ENCODE measurements around the gene AGRN.

The AGRN gene

GRCh38 chr1:1085911-1086841, 66.3 kb downstream of the AGRN start:
- no peaks in the 10 kb centered on the region for H3K4me1 ChIP-seq (ENCODE audit: insufficient read depth, low read length)
- H3K36me3 ChIP-seq (ENCODE audit: insufficient read depth, low read depth, low read length): no peaks in the 10 kb centered on the region
- no peak overlapping the region for H3K4me3 ChIP-seq (ENCODE audit: low read length)
- H3K9ac ChIP-seq (ENCODE audit: low read depth, low read length): no peak overlapping the region
- no peaks in the 10 kb centered on the region for H3K27me3 ChIP-seq (ENCODE audit: insufficient read depth, low read length)
- no peaks in the 10 kb centered on the region for H3K9me3 ChIP-seq (ENCODE audit: insufficient read depth, low read depth, low read length)
- no peak overlapping the region for H3K27ac ChIP-seq (ENCODE audit: low read length)

GRCh38 chr1:1086911-1087341, 67.0 kb downstream of the AGRN start:
- Histone ChIP-seq H3K4me1 (ENCODE audit: insufficient read depth, low read length) (no peaks in the 10 kb centered on the region), H3K36me3 (ENCODE audit: insufficient read depth, low read depth, low read length) (no peaks in the 10 kb centered on the region), H3K27me3 (ENCODE audit: insufficient read depth, low read length) (no peaks in the 10 kb centered on the region), H3K27ac (ENCODE audit: low read length) (no peak overlapping the region), H3K9me3 (ENCODE audit: insufficient read depth, low read depth, low read length) (no peaks in the 10 kb centered on the region), H3K4me3 (ENCODE audit: low read length) (no peak overlapping the region), H3K9ac (ENCODE audit: low read depth, low read length) (no peak overlapping the region)

- H3K27me3 ChIP-seq (ENCODE audit: insufficient read depth, low read length): no peaks in the 10 kb centered on the region
- no peaks in the 10 kb centered on the region for H3K36me3 ChIP-seq (ENCODE audit: insufficient read depth, low read depth, low read length)
- no peak overlapping the region for H3K4me3 ChIP-seq (ENCODE audit: low read length)
- no peak overlapping the region for H3K9ac ChIP-seq (ENCODE audit: low read depth, low read length)
- no peaks in the 10 kb centered on the region for H3K9me3 ChIP-seq (ENCODE audit: insufficient read depth, low read depth, low read length)
- H3K27ac ChIP-seq (ENCODE audit: low read length): no peak overlapping the region
- no peaks in the 10 kb centered on the region for H3K4me1 ChIP-seq (ENCODE audit: insufficient read depth, low read length)
Measured at GRCh38 chr1:1087351-1088028, 67.6 kb downstream of the AGRN start.

GRCh38 chr1:1088029-1088800, 68.3 kb downstream of the AGRN start:
- Histone ChIP-seq H3K27me3 (ENCODE audit: insufficient read depth, low read length) (no peaks in the 10 kb centered on the region), H3K27ac (ENCODE audit: low read length) (no peak overlapping the region), H3K4me1 (ENCODE audit: insufficient read depth, low read length) (no peaks in the 10 kb centered on the region), H3K9ac (ENCODE audit: low read depth, low read length) (no peak overlapping the region), H3K4me3 (ENCODE audit: low read length) (no peak overlapping the region), H3K9me3 (ENCODE audit: insufficient read depth, low read depth, low read length) (no peaks in the 10 kb centered on the region), H3K36me3 (ENCODE audit: insufficient read depth, low read depth, low read length) (no peaks in the 10 kb centered on the region)

- no peaks in the 10 kb centered on the region for H3K36me3 ChIP-seq (ENCODE audit: insufficient read depth, low read depth, low read length)
- no peaks in the 10 kb centered on the region for H3K9me3 ChIP-seq (ENCODE audit: insufficient read depth, low read depth, low read length)
- H3K4me3 ChIP-seq (ENCODE audit: low read length): no peak overlapping the region
- no peak overlapping the region for H3K27ac ChIP-seq (ENCODE audit: low read length)
- no peaks in the 10 kb centered on the region for H3K4me1 ChIP-seq (ENCODE audit: insufficient read depth, low read length)
- no peaks in the 10 kb centered on the region for H3K27me3 ChIP-seq (ENCODE audit: insufficient read depth, low read length)
- H3K9ac ChIP-seq (ENCODE audit: low read depth, low read length): no peak overlapping the region
Measured at GRCh38 chr1:1088801-1089680, 69.1 kb downstream of the AGRN start.

GRCh38 chr1:1089731-1090423, 70.0 kb downstream of the AGRN start:
- no peaks in the 10 kb centered on the region for H3K4me1 ChIP-seq (ENCODE audit: insufficient read depth, low read length)
- H3K9me3 ChIP-seq (ENCODE audit: insufficient read depth, low read depth, low read length): peaks cover 2% of the 10 kb centered on the region; the same call in 1 of the 2 replicates
- no peak overlapping the region for H3K27ac ChIP-seq (ENCODE audit: low read length)
- H3K36me3 ChIP-seq (ENCODE audit: insufficient read depth, low read depth, low read length): no peaks in the 10 kb centered on the region
- no peak overlapping the region for H3K4me3 ChIP-seq (ENCODE audit: low read length)
- no peak overlapping the region for H3K9ac ChIP-seq (ENCODE audit: low read depth, low read length)
- H3K27me3 ChIP-seq (ENCODE audit: insufficient read depth, low read length): no peaks in the 10 kb centered on the region

- Histone ChIP-seq H3K27me3 (ENCODE audit: insufficient read depth, low read length) (no peaks in the 10 kb centered on the region), H3K36me3 (ENCODE audit: insufficient read depth, low read depth, low read length) (no peaks in the 10 kb centered on the region), H3K9me3 (ENCODE audit: insufficient read depth, low read depth, low read length) (peaks cover 8% of the 10 kb centered on the region; the same call in 1 of the 2 replicates), H3K4me3 (ENCODE audit: low read length) (no peak overlapping the region), H3K27ac (ENCODE audit: low read length) (no peak overlapping the region), H3K9ac (ENCODE audit: low read depth, low read length) (no peak overlapping the region), H3K4me1 (ENCODE audit: insufficient read depth, low read length) (no peaks in the 10 kb centered on the region)
Measured at GRCh38 chr1:1090424-1091343, 70.8 kb downstream of the AGRN start.

GRCh38 chr1:1091344-1092148, 71.6 kb downstream of the AGRN start:
- Histone ChIP-seq H3K9ac (ENCODE audit: low read depth, low read length) (no peak overlapping the region), H3K36me3 (ENCODE audit: insufficient read depth, low read depth, low read length) (no peaks in the 10 kb centered on the region), H3K4me1 (ENCODE audit: insufficient read depth, low read length) (no peaks in the 10 kb centered on the region), H3K27me3 (ENCODE audit: insufficient read depth, low read length) (no peaks in the 10 kb centered on the region), H3K9me3 (ENCODE audit: insufficient read depth, low read depth, low read length) (peaks cover 12% of the 10 kb centered on the region; the same call in 1 of the 2 replicates), H3K4me3 (ENCODE audit: low read length) (no peak overlapping the region), H3K27ac (ENCODE audit: low read length) (no peak overlapping the region)

- H3K9me3 ChIP-seq (ENCODE audit: insufficient read depth, low read depth, low read length): peaks cover 12% of the 10 kb centered on the region; the same call in 1 of the 2 replicates
- no peaks in the 10 kb centered on the region for H3K4me1 ChIP-seq (ENCODE audit: insufficient read depth, low read length)
- H3K27me3 ChIP-seq (ENCODE audit: insufficient read depth, low read length): no peaks in the 10 kb centered on the region
- H3K36me3 ChIP-seq (ENCODE audit: insufficient read depth, low read depth, low read length): no peaks in the 10 kb centered on the region
- no peak overlapping the region for H3K9ac ChIP-seq (ENCODE audit: low read depth, low read length)
- H3K27ac ChIP-seq (ENCODE audit: low read length): no peak overlapping the region
- no peak overlapping the region for H3K4me3 ChIP-seq (ENCODE audit: low read length)
Measured at GRCh38 chr1:1092149-1092855, 72.4 kb downstream of the AGRN start.

All from iPS-20b (cell line).